GM12875 (cell line): ENCODE measurements around the gene GORASP1.

Experiments used
- H3K4me3 ChIP-seq: one replicate; pipeline ENCODE4 v1.5.1; 2011; ENCODE audit warnings: low read depth, low read length, control low read depth
- CTCF ChIP-seq: IDR thresholded peaks from 2 replicates; pipeline ENCODE4 v1.5.1; 2011; ENCODE audit warnings: low read depth, mild to moderate bottlenecking, control low read depth, inconsistent platforms, low read length, moderate library complexity, borderline replicate concordance; ENCODE audit not compliant: insufficient read depth

The GORASP1 gene

GRCh38 chr3:39149498-39150147, 42.2 kb upstream of the GORASP1 start:
- no peak overlapping the region for H3K4me3 ChIP-seq
- no peak for TF ChIP-seq CTCF

GRCh38 chr3:39149059-39149455, 41.6 kb upstream of the GORASP1 start:
- no peak overlapping the region for H3K4me3 ChIP-seq
- TF ChIP-seq CTCF: no peak

- no peak for TF ChIP-seq CTCF
- H3K4me3 ChIP-seq: peak overlapping the region; percentile 65
Measured at GRCh38 chr3:39148435-39149058, 41.1 kb upstream of the GORASP1 start.

- H3K4me3 ChIP-seq: peak overlapping the region; percentile 65
- no peak for TF ChIP-seq CTCF
Measured at GRCh38 chr3:39147711-39148434, 40.4 kb upstream of the GORASP1 start.

GRCh38 chr3:39146611-39147591, 39.5 kb upstream of the GORASP1 start:
- peak overlapping the region; percentile 65 for H3K4me3 ChIP-seq
- TF ChIP-seq CTCF: no peak

- H3K4me3 ChIP-seq: peak overlapping the region; percentile 65
- TF ChIP-seq CTCF: no peak
Measured at GRCh38 chr3:39146083-39146501, 38.7 kb upstream of the GORASP1 start.
